ENCODE measurements around the gene MLX. TPM values are rescaled to one million over a fixed set of nuclear protein-coding genes. Genes with fewer than 3 reads are reported as not detected.

Gene MLX
- total RNA-seq, 1 experiment from 2014 or later = 45.3 TPM

DNA sequence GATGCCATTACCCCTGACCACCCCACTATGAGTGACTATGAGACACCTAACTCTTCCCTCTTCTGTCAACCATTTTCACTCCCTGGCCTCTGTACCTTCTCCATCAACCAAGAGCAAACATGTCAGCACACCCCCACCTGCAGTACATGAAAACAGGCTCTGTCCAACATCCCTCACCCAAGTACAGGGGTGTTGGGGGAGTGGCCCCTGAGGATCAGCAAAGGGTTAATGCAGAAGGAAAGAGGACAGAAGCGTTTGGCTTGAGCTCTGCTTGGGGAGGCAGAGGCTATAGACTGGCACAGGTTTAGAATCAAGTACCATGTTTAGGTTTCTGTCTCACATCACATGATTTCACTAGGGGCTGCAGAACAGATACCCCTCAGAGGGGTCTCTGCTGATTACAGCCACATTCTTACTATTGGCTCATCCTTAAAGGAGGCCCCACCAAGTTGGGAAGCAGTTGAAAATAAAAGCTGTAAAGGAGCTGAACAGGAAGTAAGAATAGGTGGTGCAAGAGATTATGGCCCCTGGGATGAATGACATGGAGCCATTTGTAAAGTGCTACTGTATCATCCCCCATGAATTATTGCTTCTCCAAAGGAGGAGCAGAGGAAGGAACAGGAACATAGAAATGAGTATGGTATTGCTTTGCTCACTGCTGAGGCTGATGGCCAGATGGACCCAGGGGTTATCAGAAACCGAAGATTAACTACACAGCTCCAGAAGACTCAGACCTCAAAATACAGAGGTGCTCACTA lies 13.1 kb downstream of the MLX start:
- Histone ChIP-seq H3K4ac (ENCODE audit: low read depth, low read length) (no peak overlapping the region), H2BK120ac (ENCODE audit: low read depth, low read length, poor library complexity, severe bottlenecking) (no peak overlapping the region), H3K56ac (ENCODE audit: insufficient read length, low read depth, low read length) (no peak overlapping the region), H3K4me1 (ENCODE audit: insufficient read depth, low read length) (no peaks in the 10 kb centered on the region), H3K23ac (ENCODE audit: insufficient read length, low read depth, low read length) (no peak overlapping the region), H3K9ac (ENCODE audit: extremely low read depth, insufficient read length, low read length) (no peak overlapping the region), H3K23me2 (ENCODE audit: insufficient read length, low read depth, low read length, poor library complexity, severe bottlenecking) (peaks cover 3% of the 10 kb centered on the region), H3K79me2 (ENCODE audit: insufficient read depth, low read length) (no peaks in the 10 kb centered on the region), H4K20me1 (ENCODE audit: control insufficient read depth, insufficient read depth, insufficient read length) (no peaks in the 10 kb centered on the region), H3K4me2 (ENCODE audit: insufficient read depth, insufficient read length, low read length) (no peak overlapping the region), H3K14ac (ENCODE audit: insufficient read depth, low read length) (no peak overlapping the region), H3K27ac (ENCODE audit: insufficient read length, low read depth, low read length) (no peak overlapping the region), H2BK15ac (ENCODE audit: low read depth, low read length) (no peak overlapping the region), H3T11ph (ENCODE audit: low read length) (no peak overlapping the region), H4K8ac (replicated peaks; ENCODE audit: insufficient read length, low read depth, low read length) (no peak overlapping the region), H2AFZ (ENCODE audit: low read length) (no peak overlapping the region), H3K79me1 (ENCODE audit: insufficient read depth, low read depth, low read length, poor library complexity, severe bottlenecking) (no peaks in the 10 kb centered on the region), H2BK20ac (ENCODE audit: low read depth, low read length, poor library complexity, severe bottlenecking) (no peak overlapping the region), H2BK5ac (ENCODE audit: insufficient read length, low read length) (no peak overlapping the region), H3K9me3 (ENCODE audit: control insufficient read depth, low read depth, low read length) (no peaks in the 10 kb centered on the region), H4K91ac (ENCODE audit: insufficient read length, low read depth, low read length) (no peak overlapping the region), H4K5ac (ENCODE audit: insufficient read length, low read depth, low read length) (no peak overlapping the region), H2BK12ac (ENCODE audit: insufficient read length, low read depth, low read length) (no peak overlapping the region), H2AK5ac (ENCODE audit: insufficient read length, low read length) (no peak overlapping the region), H3K18ac (ENCODE audit: insufficient read length, low read depth, low read length) (no peak overlapping the region), H3K27me3 (ENCODE audit: insufficient read depth, low read length) (no peaks in the 10 kb centered on the region; the same call in 1 of the 2 replicates)
- TF ChIP-seq, protein P1, sequence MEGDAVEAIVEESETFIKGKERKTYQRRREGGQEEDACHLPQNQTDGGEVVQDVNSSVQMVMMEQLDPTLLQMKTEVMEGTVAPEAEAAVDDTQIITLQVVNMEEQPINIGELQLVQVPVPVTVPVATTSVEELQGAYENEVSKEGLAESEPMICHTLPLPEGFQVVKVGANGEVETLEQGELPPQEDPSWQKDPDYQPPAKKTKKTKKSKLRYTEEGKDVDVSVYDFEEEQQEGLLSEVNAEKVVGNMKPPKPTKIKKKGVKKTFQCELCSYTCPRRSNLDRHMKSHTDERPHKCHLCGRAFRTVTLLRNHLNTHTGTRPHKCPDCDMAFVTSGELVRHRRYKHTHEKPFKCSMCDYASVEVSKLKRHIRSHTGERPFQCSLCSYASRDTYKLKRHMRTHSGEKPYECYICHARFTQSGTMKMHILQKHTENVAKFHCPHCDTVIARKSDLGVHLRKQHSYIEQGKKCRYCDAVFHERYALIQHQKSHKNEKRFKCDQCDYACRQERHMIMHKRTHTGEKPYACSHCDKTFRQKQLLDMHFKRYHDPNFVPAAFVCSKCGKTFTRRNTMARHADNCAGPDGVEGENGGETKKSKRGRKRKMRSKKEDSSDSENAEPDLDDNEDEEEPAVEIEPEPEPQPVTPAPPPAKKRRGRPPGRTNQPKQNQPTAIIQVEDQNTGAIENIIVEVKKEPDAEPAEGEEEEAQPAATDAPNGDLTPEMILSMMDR (conservative IDR thresholded peaks at IDR 0.05) = no peak
- H3K9me3 Mint-ChIP-seq = no peaks in the 10 kb centered on the region
- no peak for DNase-seq
- peaks cover 20 to 21% of the 10 kb centered on the region in 2 experiments for H3K4me1 Mint-ChIP-seq
- H3K27me3 Mint-ChIP-seq (ENCODE audit: low read depth) = no peaks in the 10 kb centered on the region
- 0 out of 5 replicates have a peak overlapping the region, but pooled peaks of 1 of the 2 experiments have one; percentile 50 for H3K4me3 Mint-ChIP-seq
- H3K36me3 Mint-ChIP-seq (ENCODE audit: insufficient read depth in 1 of 3, low read depth in 3 of 3) = peaks cover 17 to 70% (median 56%) of the 10 kb centered on the region in 3 experiments; a peak in 6 of 7 replicates
- WGBS (ENCODE audit: extremely low coverage, insufficient read length, low lambda C conversion rate) = no CpG with 5 or more reads among the region's 2 CpGs
- peak overlapping the region in 2 of 3 experiments; percentile 5 to 40; a peak in 2 of 7 replicates for H3K27ac Mint-ChIP-seq
